Testis (tissue), 3 donors: Measurements from ENCODE around the gene TMEM208. TPM values are rescaled to one million over a fixed set of nuclear protein-coding genes. Genes with fewer than 3 reads are reported as not detected.

Experiments used
- DNase-seq: peaks from one replicate; pipeline ENCODE4 v3.0.0-alpha.2; 2019
- H3K27ac ChIP-seq, 2 donors: fragments of 200-600 bp; sonication (generic); one replicate each; pipeline ENCODE4 v1.5.1; 2019
- H3K27me3 ChIP-seq: fragments of 200-600 bp; sonication (generic); one replicate; pipeline ENCODE4 v1.5.1; 2019
- H3K36me3 ChIP-seq: fragments of 200-600 bp; sonication (generic); one replicate; pipeline ENCODE4 v1.5.1; 2017; ENCODE audit warnings: low read depth; ENCODE audit errors: missing control alignments
- H3K4me1 ChIP-seq: fragments of 200-600 bp; sonication (generic); one replicate; pipeline ENCODE4 v1.5.1; 2019
- H3K4me3 ChIP-seq, 2 donors: fragments of 200-600 bp; sonication (generic); one replicate each; pipeline ENCODE4 v1.5.1; 2017 to 2019
- H3K9me3 ChIP-seq: fragments of 200-600 bp; sonication (generic); one replicate; pipeline ENCODE4 v1.5.1; 2017
- POLR2A ChIP-seq: fragments of 450-650 bp; IDR thresholded peaks from one replicate; pipeline ENCODE4 v1.6.1; 2017; ENCODE audit warnings: antibody characterized with exemption, mild to moderate bottlenecking, moderate library complexity
- WGBS, 2 donors: methylation state at CpG; one replicate each; pipeline ENCODE4 v1.1.5; 2018; 5-methylcytosine and 5-hydroxymethylcytosine counted together
- intact Hi-C: fragments of 100-400 bp; cut with DNase I; formaldehyde crosslinking; loops from one replicate; pipeline ENCODE4 v1.15.1; 2023; ENCODE audit warnings: low total_unique reads
- polyA plus RNA-seq: library from polyadenylated mRNA; stranded (reverse); fragments of 350-450 nt; fragmentation: Illumina TruSeq; extraction: RNeasy Lipid Tissue Mini Kit (QIAGEN cat#74804); gene quantifications from one replicate; pipeline ENCODE4 v1.2.3, GENCODE V29; 2014; ENCODE audit warnings: low read depth, low replicate concordance; ENCODE audit not compliant: insufficient read depth
- total RNA-seq, 2 donors: library from RNA; depleted of rRNA; stranded (reverse); fragments of >200 nt; gene quantifications; one replicate each; pipeline ENCODE4 v1.2.3, GENCODE V29; 2016
- TF ChIP-seq, protein P1 (sequence below), 3 experiments: fragments of 450-650 bp in 2 of 3; fragments of 200-600 bp in 1 of 3; sonication (generic) in 1 of 3; IDR thresholded peaks; one replicate each; pipeline ENCODE4 v1.5.1; 2016 to 2019; ENCODE audit warnings: antibody characterized with exemption in 3 of 3, mild to moderate bottlenecking in 2 of 3, moderate library complexity in 1 of 3

The TMEM208 gene
- total and polyA plus RNA-seq, 3 donors from 2014 or later = 55.6 to 66.8 (median 57.4) TPM

DNA sequence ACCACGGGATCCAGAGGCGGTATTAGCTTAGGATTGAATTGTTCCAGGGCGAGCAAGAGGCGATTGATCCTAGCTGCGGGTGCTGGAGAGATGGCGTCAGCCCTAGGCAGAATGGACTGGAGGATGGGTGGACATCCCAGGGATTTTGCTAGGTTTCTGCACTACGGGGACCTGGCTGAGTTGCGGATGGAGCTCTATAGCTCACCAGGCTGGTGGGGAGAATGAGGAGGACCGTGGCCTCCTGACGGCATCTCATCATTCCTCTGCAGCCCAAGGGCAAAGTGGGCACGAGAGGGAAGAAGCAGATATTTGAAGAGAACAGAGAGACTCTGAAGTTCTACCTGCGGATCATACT, 614 bp downstream of the TMEM208 start:
- no peak for DNase-seq
- Histone ChIP-seq H3K4me1 (peaks cover 11% of the 10 kb centered on the region), H3K27me3 (no peaks in the 10 kb centered on the region), H3K36me3 (no peaks in the 10 kb centered on the region), H3K27ac (peak overlapping the region in 1 of 2 donors; percentile 53), H3K4me3 (peak overlapping the region; percentile 93 to 97), H3K9me3 (no peaks in the 10 kb centered on the region)
- WGBS, 2 donors = 7 to 15% methylated on average over 12 of the region's 12 CpGs
- TF ChIP-seq POLR2A = no peak
- TF ChIP-seq, protein P1, sequence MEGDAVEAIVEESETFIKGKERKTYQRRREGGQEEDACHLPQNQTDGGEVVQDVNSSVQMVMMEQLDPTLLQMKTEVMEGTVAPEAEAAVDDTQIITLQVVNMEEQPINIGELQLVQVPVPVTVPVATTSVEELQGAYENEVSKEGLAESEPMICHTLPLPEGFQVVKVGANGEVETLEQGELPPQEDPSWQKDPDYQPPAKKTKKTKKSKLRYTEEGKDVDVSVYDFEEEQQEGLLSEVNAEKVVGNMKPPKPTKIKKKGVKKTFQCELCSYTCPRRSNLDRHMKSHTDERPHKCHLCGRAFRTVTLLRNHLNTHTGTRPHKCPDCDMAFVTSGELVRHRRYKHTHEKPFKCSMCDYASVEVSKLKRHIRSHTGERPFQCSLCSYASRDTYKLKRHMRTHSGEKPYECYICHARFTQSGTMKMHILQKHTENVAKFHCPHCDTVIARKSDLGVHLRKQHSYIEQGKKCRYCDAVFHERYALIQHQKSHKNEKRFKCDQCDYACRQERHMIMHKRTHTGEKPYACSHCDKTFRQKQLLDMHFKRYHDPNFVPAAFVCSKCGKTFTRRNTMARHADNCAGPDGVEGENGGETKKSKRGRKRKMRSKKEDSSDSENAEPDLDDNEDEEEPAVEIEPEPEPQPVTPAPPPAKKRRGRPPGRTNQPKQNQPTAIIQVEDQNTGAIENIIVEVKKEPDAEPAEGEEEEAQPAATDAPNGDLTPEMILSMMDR (IDR thresholded peaks at IDR 0.05) = no peak
- intact Hi-C loops = no loop called here

DNA sequence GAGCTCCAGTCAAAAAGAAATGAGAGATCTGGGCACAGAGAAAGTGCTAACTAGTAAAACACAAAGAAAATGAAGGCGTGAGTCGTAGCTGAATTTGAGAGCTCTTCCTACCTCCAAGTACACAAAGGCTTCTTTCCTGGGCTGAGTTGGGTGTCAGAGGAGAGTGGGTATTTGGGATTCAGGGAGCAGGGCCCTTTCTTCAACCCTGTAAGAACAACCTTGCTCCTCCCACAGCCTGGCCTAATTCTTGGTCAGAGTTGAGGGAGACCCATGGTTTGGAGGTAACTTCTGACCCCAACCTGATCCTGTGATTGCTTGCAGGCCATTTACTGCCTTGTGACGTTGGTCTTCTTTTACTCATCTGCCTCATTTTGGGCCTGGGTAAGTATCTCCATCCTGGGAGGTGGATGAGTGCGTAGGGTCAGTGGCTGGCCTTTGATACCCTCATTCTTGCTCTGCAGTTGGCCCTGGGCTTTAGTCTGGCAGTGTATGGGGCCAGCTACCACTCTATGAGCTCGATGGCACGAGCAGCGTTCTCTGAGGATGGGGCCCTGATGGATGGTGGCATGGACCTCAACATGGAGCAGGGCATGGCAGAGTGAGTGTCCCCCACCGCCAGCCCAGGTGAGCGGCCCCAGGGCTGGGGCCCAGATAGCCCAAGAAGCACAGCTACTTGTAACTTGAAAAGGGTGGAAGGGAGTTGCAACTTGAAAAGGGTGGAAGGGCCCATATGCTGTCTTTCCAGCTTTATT, 1.3 kb downstream of the TMEM208 start:
- H3K4me1 ChIP-seq = peaks cover 11% of the 10 kb centered on the region
- no peak overlapping the region for H3K27ac ChIP-seq
- H3K27me3 ChIP-seq = no peaks in the 10 kb centered on the region
- H3K4me3 ChIP-seq = no peak overlapping the region
- H3K36me3 ChIP-seq = no peaks in the 10 kb centered on the region
- intact Hi-C loops = no loop called here
- no peak for TF ChIP-seq POLR2A
- TF ChIP-seq, protein P1 (IDR thresholded peaks at IDR 0.05) = no peak
- DNase-seq = no peak
- 71 to 83% methylated on average over 9 of the region's 9 CpGs for WGBS, 2 donors
- no peaks in the 10 kb centered on the region for H3K9me3 ChIP-seq

DNA sequence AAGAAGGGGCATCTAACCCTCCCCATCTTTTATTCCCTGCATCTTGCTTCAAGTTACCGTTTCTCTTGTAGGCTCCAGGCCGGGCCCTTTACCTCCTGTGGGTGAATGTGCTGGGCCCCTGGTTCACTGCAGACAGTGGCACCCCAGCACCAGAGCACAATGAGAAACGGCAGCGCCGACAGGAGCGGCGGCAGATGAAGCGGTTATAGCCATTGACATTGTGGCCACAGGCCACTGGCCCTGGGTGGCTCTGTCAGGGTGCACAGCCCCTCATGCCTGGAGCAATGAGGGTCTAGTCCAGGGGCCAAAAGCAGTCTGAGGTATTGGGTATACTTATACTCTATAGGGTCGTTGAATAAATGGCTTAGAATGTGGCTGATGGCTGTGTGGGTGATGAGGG, 2.0 kb downstream of the TMEM208 start:
- no peak for TF ChIP-seq POLR2A
- TF ChIP-seq, protein P1 (IDR thresholded peaks at IDR 0.05) = no peak
- Histone ChIP-seq H3K27me3 (no peaks in the 10 kb centered on the region), H3K27ac (no peak overlapping the region), H3K36me3 (no peaks in the 10 kb centered on the region), H3K9me3 (no peaks in the 10 kb centered on the region), H3K4me3 (no peak overlapping the region), H3K4me1 (peaks cover 11% of the 10 kb centered on the region)
- intact Hi-C loops = no loop called here
- 69 to 80% methylated on average over 3 to 9 of the region's 9 CpGs for WGBS, 2 donors
- DNase-seq = no peak

DNA sequence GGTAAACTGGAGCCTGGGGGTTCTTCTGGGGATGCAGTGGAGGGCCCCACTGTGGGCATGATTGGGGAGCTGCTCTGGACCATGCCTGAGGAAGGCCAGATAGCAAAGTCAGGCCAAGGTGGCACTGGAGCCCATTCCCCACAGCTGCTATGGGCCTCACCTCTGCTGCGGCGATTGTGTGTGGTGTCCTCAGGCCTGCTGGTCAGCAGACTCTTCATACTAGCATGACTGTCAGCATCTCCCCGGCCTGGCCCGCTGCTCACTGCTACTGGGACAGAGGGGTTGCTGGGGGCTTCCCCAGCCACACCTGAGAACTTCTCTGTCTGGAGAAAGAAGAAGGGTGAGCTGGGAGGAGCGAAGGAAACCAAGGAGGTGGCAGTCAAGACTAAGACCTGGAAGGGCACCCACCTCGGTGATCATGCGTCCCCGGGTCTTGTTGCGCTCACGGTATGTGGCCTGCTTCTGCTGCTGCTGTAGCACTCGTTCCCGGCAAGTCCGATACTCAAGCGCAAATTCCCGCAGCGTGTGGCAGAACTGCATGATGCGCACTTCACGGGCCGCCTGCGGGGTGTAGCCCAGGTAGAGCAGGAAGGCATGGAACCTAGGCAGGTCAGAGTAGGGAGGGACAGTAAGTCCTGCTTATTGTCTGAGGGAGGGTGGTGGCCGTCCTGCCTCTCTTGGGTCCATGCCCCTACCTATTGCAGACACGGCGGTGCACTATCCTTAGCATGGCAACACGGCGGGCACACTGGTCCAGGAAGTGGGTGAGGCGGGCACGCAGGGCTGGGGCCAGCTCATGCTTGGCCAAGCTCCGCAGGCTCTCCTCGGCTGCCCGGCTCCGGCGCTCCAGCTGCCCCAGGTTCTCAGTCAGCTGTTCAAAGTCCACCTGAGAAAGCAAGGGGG, 3.2 kb downstream of the TMEM208 start:
- DNase-seq = no peak
- TF ChIP-seq, protein P1 (IDR thresholded peaks at IDR 0.05) = no peak
- TF ChIP-seq POLR2A = no peak
- H3K4me1 ChIP-seq = peaks cover 11% of the 10 kb centered on the region
- no peak overlapping the region for H3K4me3 ChIP-seq
- no peaks in the 10 kb centered on the region for H3K9me3 ChIP-seq
- H3K27ac ChIP-seq = no peak overlapping the region
- H3K27me3 ChIP-seq = no peaks in the 10 kb centered on the region
- H3K36me3 ChIP-seq = no peaks in the 10 kb centered on the region
- WGBS, 2 donors = 90 to 95% methylated on average over 20 to 32 of the region's 32 CpGs
- intact Hi-C loops = no loop called here
